Tibial artery (tissue), 4 donors: Measurements from ENCODE around the gene SMTNL2.

Experiments
- DNase-seq, 2 donors: peaks; one replicate each; pipeline ENCODE4 v3.0.0-alpha.2; 2019
- H3K27ac ChIP-seq, 2 donors: fragments of 200-600 bp; sonication (generic) in 1 of 2; 1 replicate in 1 of 2; 2 replicates in 1 of 2; pipeline ENCODE4 v1.5.1; 2018 to 2019; ENCODE audit warnings: mild to moderate bottlenecking in 1 of 2
- H3K27me3 ChIP-seq, 2 donors: fragments of 200-600 bp; sonication (generic) in 1 of 2; one replicate each; pipeline versions ENCODE4 v1.5.1 to v1.6.0; 2016 to 2019
- H3K36me3 ChIP-seq, 3 donors: fragments of 200-600 bp; sonication (generic) in 2 of 3; one replicate each; pipeline ENCODE4 v1.5.1; 2016 to 2019; ENCODE audit warnings: mild to moderate bottlenecking in 2 of 3
- H3K4me1 ChIP-seq, 4 donors: fragments of 200-600 bp; sonication (generic) in 2 of 4; 1 replicate in 3 of 4; 2 replicates in 1 of 4; pipeline ENCODE4 v1.5.1; 2016 to 2019
- H3K4me3 ChIP-seq, 2 donors: fragments of 200-600 bp; sonication (generic) in 1 of 2; 1 replicate in 1 of 2; 2 replicates in 1 of 2; pipeline ENCODE4 v1.5.1; 2018 to 2019; ENCODE audit warnings: mild to moderate bottlenecking in 2 of 2
- H3K9me3 ChIP-seq, 3 donors: fragments of 200-600 bp; sonication (generic) in 1 of 3; one replicate each; pipeline ENCODE4 v1.5.1; 2016 to 2019
- CTCF ChIP-seq, 2 experiments: fragments of 200-600 bp in 1 of 2; fragments of 450-650 bp in 1 of 2; IDR thresholded peaks; one replicate each; pipeline ENCODE4 v1.5.1; 2017 to 2019; ENCODE audit warnings: antibody characterized with exemption in 2 of 2, mild to moderate bottlenecking in 1 of 2, moderate library complexity in 1 of 2
- intact Hi-C: fragments of 100-400 bp; cut with DNase I; formaldehyde crosslinking; loops from one replicate; pipeline ENCODE4 v1.15.0; 2023; ENCODE audit warnings: low total_unique reads

The SMTNL2 gene

GRCh38 chr17:4540687-4541327 is 43.5 kb upstream of the SMTNL2 start:
- H3K27me3 ChIP-seq: no peaks in the 10 kb centered on the region
- no peak overlapping the region for H3K4me3 ChIP-seq
- peaks cover 10 to 48% (median 30%) of the 10 kb centered on the region in 4 donors for H3K4me1 ChIP-seq
- TF ChIP-seq CTCF (IDR thresholded peaks at IDR 0.05): no peak
- no peak for DNase-seq
- intact Hi-C loops: loop anchor here (10.0 kb wide), 1 partner anchor 116 kb away; no protein-coding TSS in a partner anchor
- H3K36me3 ChIP-seq: peaks cover 34 to 82% (median 72%) of the 10 kb centered on the region in 3 donors
- H3K27ac ChIP-seq: no peak overlapping the region
- H3K9me3 ChIP-seq: no peaks in the 10 kb centered on the region

- DNase-seq: no peak
- Histone ChIP-seq H3K27me3 (no peaks in the 10 kb centered on the region), H3K36me3 (peaks cover 35 to 89% (median 76%) of the 10 kb centered on the region in 3 donors), H3K4me3 (no peak overlapping the region), H3K27ac (no peak overlapping the region), H3K9me3 (no peaks in the 10 kb centered on the region), H3K4me1 (peaks cover 10 to 41% (median 24%) of the 10 kb centered on the region in 4 donors)
- TF ChIP-seq CTCF (IDR thresholded peaks at IDR 0.05): no peak
- intact Hi-C loops: loop anchor here (10.0 kb wide), 1 partner anchor 117 kb away; no protein-coding TSS in a partner anchor
Measured at GRCh38 chr17:4541328-4542002, 42.9 kb upstream of the SMTNL2 start.

GRCh38 chr17:4542003-4542725 is 42.2 kb upstream of the SMTNL2 start:
- intact Hi-C loops: loop anchor here (10.0 kb wide), 1 partner anchor 117 kb away; no protein-coding TSS in a partner anchor
- H3K27me3 ChIP-seq: no peaks in the 10 kb centered on the region
- peaks cover 42 to 96% (median 76%) of the 10 kb centered on the region in 3 donors for H3K36me3 ChIP-seq
- no peak overlapping the region for H3K27ac ChIP-seq
- TF ChIP-seq CTCF (IDR thresholded peaks at IDR 0.05): no peak
- H3K9me3 ChIP-seq: no peaks in the 10 kb centered on the region
- H3K4me1 ChIP-seq: peaks cover 3 to 34% (median 17%) of the 10 kb centered on the region in 4 donors
- DNase-seq: no peak
- no peak overlapping the region for H3K4me3 ChIP-seq

- peaks cover 0 to 28% (median 11%) of the 10 kb centered on the region in 4 donors for H3K4me1 ChIP-seq
- TF ChIP-seq CTCF (IDR thresholded peaks at IDR 0.05): no peak
- H3K27ac ChIP-seq: no peak overlapping the region
- DNase-seq: no peak
- peaks cover 48 to 100% (median 79%) of the 10 kb centered on the region in 3 donors for H3K36me3 ChIP-seq
- intact Hi-C loops: loop anchor here (10.0 kb wide), 1 partner anchor 118 kb away; no protein-coding TSS in a partner anchor
- H3K9me3 ChIP-seq: no peaks in the 10 kb centered on the region
- no peak overlapping the region for H3K4me3 ChIP-seq
- no peaks in the 10 kb centered on the region for H3K27me3 ChIP-seq
Measured at GRCh38 chr17:4542726-4543191, 41.6 kb upstream of the SMTNL2 start.

- Histone ChIP-seq H3K4me1 (peaks cover 0 to 20% (median 2%) of the 10 kb centered on the region in 4 donors), H3K36me3 (peaks cover 56 to 100% (median 85%) of the 10 kb centered on the region in 3 donors), H3K9me3 (no peaks in the 10 kb centered on the region), H3K4me3 (no peak overlapping the region), H3K27me3 (no peaks in the 10 kb centered on the region), H3K27ac (no peak overlapping the region)
- no peak for TF ChIP-seq CTCF (IDR thresholded peaks at IDR 0.05)
- intact Hi-C loops: loop anchor here (10.0 kb wide), 1 partner anchor 119 kb away; no protein-coding TSS in a partner anchor
- no peak for DNase-seq
Measured at GRCh38 chr17:4543557-4544026, 40.7 kb upstream of the SMTNL2 start.
